GM21367 (cell line): ENCODE data around the gene DLG5.

Source experiments
- ATAC-seq: cut with Tn5 transposase; IDR thresholded peaks from one replicate; pipeline ENCODE4 v1.9.1; 2021; ENCODE audit not compliant: unreplicated experiment

DLG5 gene

GRCh38 chr10:77915319-77916105 is 11.0 kb downstream of the DLG5 start:
- ATAC-seq, result no peak

GRCh38 chr10:77913090-77913489 is 13.5 kb downstream of the DLG5 start:
- no peak for ATAC-seq

- ATAC-seq, result no peak
These were observed 14.0 kb downstream of the DLG5 start for GRCh38 chr10:77912576-77912975.

- ATAC-seq, result no peak
These were observed 14.9 kb downstream of the DLG5 start for GRCh38 chr10:77911535-77912123.

- ATAC-seq, result no peak
These were observed 15.9 kb downstream of the DLG5 start for GRCh38 chr10:77910524-77911145.

- no peak for ATAC-seq
These were observed 16.7 kb downstream of the DLG5 start for GRCh38 chr10:77909749-77910375.

- ATAC-seq, result no peak
These were observed 17.4 kb downstream of the DLG5 start for GRCh38 chr10:77909021-77909748.

GRCh38 chr10:77907900-77908717 is 18.4 kb downstream of the DLG5 start:
- ATAC-seq, result no peak

- ATAC-seq, result no peak
These were observed 19.1 kb downstream of the DLG5 start for GRCh38 chr10:77907462-77907861.

- no peak for ATAC-seq
These were observed 19.6 kb downstream of the DLG5 start for GRCh38 chr10:77906951-77907421.

GRCh38 chr10:77905781-77906180 is 20.8 kb downstream of the DLG5 start:
- ATAC-seq, result no peak

- no peak for ATAC-seq
These were observed 21.3 kb downstream of the DLG5 start for GRCh38 chr10:77905086-77905748.

GRCh38 chr10:77904100-77904840 is 22.3 kb downstream of the DLG5 start:
- ATAC-seq, result no peak

GRCh38 chr10:77902159-77902558 is 24.4 kb downstream of the DLG5 start:
- ATAC-seq, result no peak

GRCh38 chr10:77901743-77902142 is 24.8 kb downstream of the DLG5 start:
- no peak for ATAC-seq

GRCh38 chr10:77899690-77900089 is 26.9 kb downstream of the DLG5 start:
- ATAC-seq, result no peak

GRCh38 chr10:77899080-77899477 is 27.5 kb downstream of the DLG5 start:
- ATAC-seq, result no peak

- no peak for ATAC-seq
These were observed 28.1 kb downstream of the DLG5 start for GRCh38 chr10:77898323-77899079.
